Measurements from ENCODE around the gene SLN. TPM values are rescaled to one million over a fixed set of nuclear protein-coding genes. Genes with fewer than 3 reads are reported as not detected.

SLN gene
- total RNA-seq, 1 experiment from 2014 or later: not detected

DNA sequence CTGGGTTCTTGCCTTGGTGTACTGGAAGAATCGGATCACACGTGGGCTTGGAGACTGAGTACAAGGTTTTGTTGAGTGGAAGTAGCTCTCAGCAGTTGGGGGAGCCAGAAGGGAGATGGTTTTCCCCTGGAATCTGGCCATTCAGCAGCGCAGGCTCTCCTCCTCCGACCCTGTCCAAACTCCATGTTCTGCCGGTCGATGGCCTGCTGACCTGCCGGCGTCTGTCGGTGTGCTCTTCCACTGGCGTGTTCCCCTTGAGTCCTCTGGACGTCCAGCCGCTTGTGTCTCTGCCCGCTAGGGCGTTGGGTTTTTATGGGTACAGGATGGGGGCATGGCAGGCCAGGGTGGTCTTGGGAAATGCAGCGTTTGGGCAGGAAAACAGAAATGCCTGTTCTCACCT lies 38.5 kb upstream of the SLN start:
- Histone ChIP-seq H3K4me1 (ENCODE audit: insufficient read depth, low read length) (no peaks in the 10 kb centered on the region), H4K8ac (replicated peaks; ENCODE audit: insufficient read length, low read depth, low read length) (no peak overlapping the region), H3T11ph (ENCODE audit: low read length) (no peak overlapping the region), H2AFZ (ENCODE audit: low read length) (no peak overlapping the region), H3K4me2 (ENCODE audit: insufficient read depth, insufficient read length, low read length) (no peak overlapping the region), H2AK5ac (ENCODE audit: insufficient read length, low read length) (no peak overlapping the region), H4K5ac (ENCODE audit: insufficient read length, low read depth, low read length) (no peak overlapping the region), H2BK20ac (ENCODE audit: low read depth, low read length, poor library complexity, severe bottlenecking) (no peak overlapping the region), H3K23ac (ENCODE audit: insufficient read length, low read depth, low read length) (no peak overlapping the region), H2BK15ac (ENCODE audit: low read depth, low read length) (no peak overlapping the region), H3K27ac (ENCODE audit: insufficient read length, low read depth, low read length) (no peak overlapping the region), H4K20me1 (ENCODE audit: control insufficient read depth, insufficient read depth, insufficient read length) (no peaks in the 10 kb centered on the region), H3K23me2 (ENCODE audit: insufficient read length, low read depth, low read length, poor library complexity, severe bottlenecking) (no peaks in the 10 kb centered on the region), H2BK120ac (ENCODE audit: low read depth, low read length, poor library complexity, severe bottlenecking) (no peak overlapping the region), H2BK12ac (ENCODE audit: insufficient read length, low read depth, low read length) (no peak overlapping the region), H3K79me2 (ENCODE audit: insufficient read depth, low read length) (no peaks in the 10 kb centered on the region), H3K79me1 (ENCODE audit: insufficient read depth, low read depth, low read length, poor library complexity, severe bottlenecking) (no peaks in the 10 kb centered on the region), H4K91ac (ENCODE audit: insufficient read length, low read depth, low read length) (no peak overlapping the region), H3K4ac (ENCODE audit: low read depth, low read length) (no peak overlapping the region), H3K56ac (ENCODE audit: insufficient read length, low read depth, low read length) (no peak overlapping the region), H3K27me3 (ENCODE audit: insufficient read depth, low read length) (no peaks in the 10 kb centered on the region), H3K14ac (ENCODE audit: insufficient read depth, low read length) (no peak overlapping the region), H3K9me3 (ENCODE audit: control insufficient read depth, low read depth, low read length) (no peaks in the 10 kb centered on the region), H3K9ac (ENCODE audit: extremely low read depth, insufficient read length, low read length) (no peak overlapping the region), H3K18ac (ENCODE audit: insufficient read length, low read depth, low read length) (no peak overlapping the region), H2BK5ac (ENCODE audit: insufficient read length, low read length) (no peak overlapping the region)
- no peaks in the 10 kb centered on the region for H3K9me3 Mint-ChIP-seq
- TF ChIP-seq, protein P1, sequence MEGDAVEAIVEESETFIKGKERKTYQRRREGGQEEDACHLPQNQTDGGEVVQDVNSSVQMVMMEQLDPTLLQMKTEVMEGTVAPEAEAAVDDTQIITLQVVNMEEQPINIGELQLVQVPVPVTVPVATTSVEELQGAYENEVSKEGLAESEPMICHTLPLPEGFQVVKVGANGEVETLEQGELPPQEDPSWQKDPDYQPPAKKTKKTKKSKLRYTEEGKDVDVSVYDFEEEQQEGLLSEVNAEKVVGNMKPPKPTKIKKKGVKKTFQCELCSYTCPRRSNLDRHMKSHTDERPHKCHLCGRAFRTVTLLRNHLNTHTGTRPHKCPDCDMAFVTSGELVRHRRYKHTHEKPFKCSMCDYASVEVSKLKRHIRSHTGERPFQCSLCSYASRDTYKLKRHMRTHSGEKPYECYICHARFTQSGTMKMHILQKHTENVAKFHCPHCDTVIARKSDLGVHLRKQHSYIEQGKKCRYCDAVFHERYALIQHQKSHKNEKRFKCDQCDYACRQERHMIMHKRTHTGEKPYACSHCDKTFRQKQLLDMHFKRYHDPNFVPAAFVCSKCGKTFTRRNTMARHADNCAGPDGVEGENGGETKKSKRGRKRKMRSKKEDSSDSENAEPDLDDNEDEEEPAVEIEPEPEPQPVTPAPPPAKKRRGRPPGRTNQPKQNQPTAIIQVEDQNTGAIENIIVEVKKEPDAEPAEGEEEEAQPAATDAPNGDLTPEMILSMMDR (conservative IDR thresholded peaks at IDR 0.05): no peak
- no CpG with 5 or more reads among the region's 15 CpGs for WGBS (ENCODE audit: extremely low coverage, insufficient read length, low lambda C conversion rate)
- DNase-seq: no peak
- no peaks in the 10 kb centered on the region; the same call in 1 of the 2 replicates for H3K27me3 Mint-ChIP-seq (ENCODE audit: low read depth)
- H3K4me3 Mint-ChIP-seq: no peak overlapping the region
- peaks cover 0 to 2% of the 10 kb centered on the region in 2 experiments; a peak in 1 of 4 replicates for H3K4me1 Mint-ChIP-seq
- no peaks in the 10 kb centered on the region for H3K36me3 Mint-ChIP-seq (ENCODE audit: insufficient read depth in 1 of 3, low read depth in 3 of 3)
- H3K27ac Mint-ChIP-seq: no peak overlapping the region
